ENCODE measurements around the gene HFM1.

The HFM1 gene

GRCh38 chr1:91346824-91347223, 57.8 kb downstream of the HFM1 start:
- Histone ChIP-seq H3K27me3 (ENCODE audit: low read depth, low read length) (no peaks in the 10 kb centered on the region), H3K27ac (ENCODE audit: low read length) (no peak overlapping the region), H3K4me3 (ENCODE audit: low read depth in 1 of 2, low read length in 2 of 2) (no peak overlapping the region), H3K4me1 (ENCODE audit: control insufficient read depth in 1 of 2, insufficient read depth in 2 of 2, low read length in 2 of 2) (no peaks in the 10 kb centered on the region), H3K36me3 (ENCODE audit: control insufficient read depth in 1 of 2, insufficient read depth in 2 of 2, low read length in 2 of 2) (no peaks in the 10 kb centered on the region), H3K9me3 (ENCODE audit: control insufficient read depth in 1 of 2, low read length in 2 of 2) (no peaks in the 10 kb centered on the region)

- Histone ChIP-seq H3K4me3 (ENCODE audit: low read depth in 1 of 2, low read length in 2 of 2) (no peak overlapping the region), H3K27me3 (ENCODE audit: low read depth, low read length) (no peaks in the 10 kb centered on the region), H3K27ac (ENCODE audit: low read length) (no peak overlapping the region), H3K36me3 (ENCODE audit: control insufficient read depth in 1 of 2, insufficient read depth in 2 of 2, low read length in 2 of 2) (no peaks in the 10 kb centered on the region), H3K9me3 (ENCODE audit: control insufficient read depth in 1 of 2, low read length in 2 of 2) (no peaks in the 10 kb centered on the region), H3K4me1 (ENCODE audit: control insufficient read depth in 1 of 2, insufficient read depth in 2 of 2, low read length in 2 of 2) (no peaks in the 10 kb centered on the region)
Observed at GRCh38 chr1:91345395-91346005, 59.1 kb downstream of the HFM1 start.

- peaks cover 0 to 4% of the 10 kb centered on the region in 2 donors for H3K9me3 ChIP-seq (ENCODE audit: control insufficient read depth in 1 of 2, low read length in 2 of 2)
- H3K36me3 ChIP-seq (ENCODE audit: control insufficient read depth in 1 of 2, insufficient read depth in 2 of 2, low read length in 2 of 2): no peaks in the 10 kb centered on the region
- H3K27ac ChIP-seq (ENCODE audit: low read length): no peak overlapping the region
- H3K27me3 ChIP-seq (ENCODE audit: low read depth, low read length): no peaks in the 10 kb centered on the region
- no peaks in the 10 kb centered on the region for H3K4me1 ChIP-seq (ENCODE audit: control insufficient read depth in 1 of 2, insufficient read depth in 2 of 2, low read length in 2 of 2)
- no peak overlapping the region for H3K4me3 ChIP-seq (ENCODE audit: low read depth in 1 of 2, low read length in 2 of 2)
Observed at GRCh38 chr1:91338501-91338900, 66.1 kb downstream of the HFM1 start.

- Histone ChIP-seq H3K4me1 (ENCODE audit: control insufficient read depth in 1 of 2, insufficient read depth in 2 of 2, low read length in 2 of 2) (no peaks in the 10 kb centered on the region), H3K4me3 (ENCODE audit: low read depth in 1 of 2, low read length in 2 of 2) (no peak overlapping the region), H3K9me3 (ENCODE audit: control insufficient read depth in 1 of 2, low read length in 2 of 2) (peaks cover 0 to 4% of the 10 kb centered on the region in 2 donors)
Observed at GRCh38 chr1:91335603-91336002, 69.0 kb downstream of the HFM1 start.

GRCh38 chr1:91334856-91335255, 69.8 kb downstream of the HFM1 start:
- H3K9me3 ChIP-seq (ENCODE audit: control insufficient read depth in 1 of 2, low read length in 2 of 2): no peaks in the 10 kb centered on the region
- no peak overlapping the region for H3K27ac ChIP-seq (ENCODE audit: low read length)
- H3K27me3 ChIP-seq (ENCODE audit: low read depth, low read length): no peaks in the 10 kb centered on the region
- no peaks in the 10 kb centered on the region for H3K36me3 ChIP-seq (ENCODE audit: control insufficient read depth in 1 of 2, insufficient read depth in 2 of 2, low read length in 2 of 2)
- no peak overlapping the region for H3K4me3 ChIP-seq (ENCODE audit: low read depth in 1 of 2, low read length in 2 of 2)
- H3K4me1 ChIP-seq (ENCODE audit: control insufficient read depth in 1 of 2, insufficient read depth in 2 of 2, low read length in 2 of 2): no peaks in the 10 kb centered on the region

More at GRCh38 chr1:91335603-91336002, 69.0 kb downstream of the HFM1 start:
- Histone ChIP-seq H3K36me3 (ENCODE audit: control insufficient read depth in 1 of 2, insufficient read depth in 2 of 2, low read length in 2 of 2) (no peaks in the 10 kb centered on the region), H3K27me3 (ENCODE audit: low read depth, low read length) (no peaks in the 10 kb centered on the region), H3K27ac (ENCODE audit: low read length) (no peak overlapping the region)

GRCh38 chr1:91325456-91325855, 79.2 kb downstream of the HFM1 start:
- no peak overlapping the region for H3K27ac ChIP-seq (ENCODE audit: low read length)
- no peaks in the 10 kb centered on the region for H3K4me1 ChIP-seq (ENCODE audit: control insufficient read depth in 1 of 2, insufficient read depth in 2 of 2, low read length in 2 of 2)
- no peaks in the 10 kb centered on the region for H3K27me3 ChIP-seq (ENCODE audit: low read depth, low read length)
- no peak overlapping the region for H3K4me3 ChIP-seq (ENCODE audit: low read depth in 1 of 2, low read length in 2 of 2)
- no peaks in the 10 kb centered on the region for H3K9me3 ChIP-seq (ENCODE audit: control insufficient read depth in 1 of 2, low read length in 2 of 2)
- peaks cover 0 to 9% of the 10 kb centered on the region in 2 donors for H3K36me3 ChIP-seq (ENCODE audit: control insufficient read depth in 1 of 2, insufficient read depth in 2 of 2, low read length in 2 of 2)

GRCh38 chr1:91314643-91315042, 90.0 kb downstream of the HFM1 start:
- H3K27ac ChIP-seq (ENCODE audit: low read length): no peak overlapping the region
- no peaks in the 10 kb centered on the region for H3K4me1 ChIP-seq (ENCODE audit: control insufficient read depth in 1 of 2, insufficient read depth in 2 of 2, low read length in 2 of 2)
- H3K9me3 ChIP-seq (ENCODE audit: control insufficient read depth in 1 of 2, low read length in 2 of 2): no peaks in the 10 kb centered on the region
- no peaks in the 10 kb centered on the region for H3K36me3 ChIP-seq (ENCODE audit: control insufficient read depth in 1 of 2, insufficient read depth in 2 of 2, low read length in 2 of 2)
- no peak overlapping the region for H3K4me3 ChIP-seq (ENCODE audit: low read depth in 1 of 2, low read length in 2 of 2)
- no peaks in the 10 kb centered on the region for H3K27me3 ChIP-seq (ENCODE audit: low read depth, low read length)

- H3K27me3 ChIP-seq (ENCODE audit: low read depth, low read length): no peaks in the 10 kb centered on the region
- H3K9me3 ChIP-seq (ENCODE audit: control insufficient read depth in 1 of 2, low read length in 2 of 2): peaks cover 0 to 4% of the 10 kb centered on the region in 2 donors
- no peaks in the 10 kb centered on the region for H3K36me3 ChIP-seq (ENCODE audit: control insufficient read depth in 1 of 2, insufficient read depth in 2 of 2, low read length in 2 of 2)
- no peaks in the 10 kb centered on the region for H3K4me1 ChIP-seq (ENCODE audit: control insufficient read depth in 1 of 2, insufficient read depth in 2 of 2, low read length in 2 of 2)
- H3K27ac ChIP-seq (ENCODE audit: low read length): no peak overlapping the region
- no peak overlapping the region for H3K4me3 ChIP-seq (ENCODE audit: low read depth in 1 of 2, low read length in 2 of 2)
Observed at GRCh38 chr1:91311672-91312071, 93.0 kb downstream of the HFM1 start.

- Histone ChIP-seq H3K36me3 (ENCODE audit: control insufficient read depth in 1 of 2, insufficient read depth in 2 of 2, low read length in 2 of 2) (no peaks in the 10 kb centered on the region), H3K4me3 (ENCODE audit: low read depth in 1 of 2, low read length in 2 of 2) (no peak overlapping the region), H3K9me3 (ENCODE audit: control insufficient read depth in 1 of 2, low read length in 2 of 2) (peaks cover 0 to 9% of the 10 kb centered on the region in 2 donors), H3K4me1 (ENCODE audit: control insufficient read depth in 1 of 2, insufficient read depth in 2 of 2, low read length in 2 of 2) (no peaks in the 10 kb centered on the region), H3K27ac (ENCODE audit: low read length) (no peak overlapping the region), H3K27me3 (ENCODE audit: low read depth, low read length) (no peaks in the 10 kb centered on the region)
Observed at GRCh38 chr1:91308544-91308943, 96.1 kb downstream of the HFM1 start.

GRCh38 chr1:91307784-91308409, 96.7 kb downstream of the HFM1 start:
- Histone ChIP-seq H3K36me3 (ENCODE audit: control insufficient read depth in 1 of 2, insufficient read depth in 2 of 2, low read length in 2 of 2) (no peaks in the 10 kb centered on the region), H3K9me3 (ENCODE audit: control insufficient read depth in 1 of 2, low read length in 2 of 2) (peaks cover 0 to 13% of the 10 kb centered on the region in 2 donors), H3K4me3 (ENCODE audit: low read depth in 1 of 2, low read length in 2 of 2) (no peak overlapping the region), H3K4me1 (ENCODE audit: control insufficient read depth in 1 of 2, insufficient read depth in 2 of 2, low read length in 2 of 2) (no peaks in the 10 kb centered on the region), H3K27me3 (ENCODE audit: low read depth, low read length) (no peaks in the 10 kb centered on the region), H3K27ac (ENCODE audit: low read length) (no peak overlapping the region)

GRCh38 chr1:91303165-91303564, 101.5 kb downstream of the HFM1 start:
- Histone ChIP-seq H3K27ac (ENCODE audit: low read length) (no peak overlapping the region), H3K36me3 (ENCODE audit: control insufficient read depth in 1 of 2, insufficient read depth in 2 of 2, low read length in 2 of 2) (no peaks in the 10 kb centered on the region), H3K9me3 (ENCODE audit: control insufficient read depth in 1 of 2, low read length in 2 of 2) (peaks cover 0 to 15% of the 10 kb centered on the region in 2 donors), H3K4me1 (ENCODE audit: control insufficient read depth in 1 of 2, insufficient read depth in 2 of 2, low read length in 2 of 2) (no peaks in the 10 kb centered on the region), H3K4me3 (ENCODE audit: low read depth in 1 of 2, low read length in 2 of 2) (no peak overlapping the region), H3K27me3 (ENCODE audit: low read depth, low read length) (no peaks in the 10 kb centered on the region)

Data from muscle layer of duodenum (tissue), 2 donors.